Neuronal stem cell (in vitro differentiated cells): ENCODE data around the gene AOPEP.
"Not testable (repeated sequence)": the region's sequence is repeated elsewhere in the genome, so short reads cannot be mapped to it uniquely, and the experiment has no call there.

ENCODE experiments used
- DNase-seq: peaks from one replicate; pipeline ENCODE4 v3.0.0-alpha.2; 2013; ENCODE audit warnings: low spot score
- H2AFZ ChIP-seq: one replicate; pipeline ENCODE4 v1.6.1; 2013; ENCODE audit warnings: mild to moderate bottlenecking, low read length, inconsistent platforms
- H2AK5ac ChIP-seq: 2 replicates; pipeline ENCODE4 v1.6.1; 2013; ENCODE audit warnings: low read depth, mild to moderate bottlenecking, inconsistent platforms, low read length, moderate library complexity, mixed read lengths
- H2BK120ac ChIP-seq: 2 replicates; pipeline ENCODE4 v1.6.1; 2013; ENCODE audit warnings: low read depth, mild to moderate bottlenecking, inconsistent platforms, low read length, moderate library complexity, mixed read lengths
- H2BK12ac ChIP-seq: one replicate; pipeline ENCODE4 v1.6.1; 2013; ENCODE audit warnings: low read length, inconsistent platforms
- H2BK15ac ChIP-seq: 2 replicates; pipeline ENCODE4 v1.6.1; 2013; ENCODE audit warnings: mild to moderate bottlenecking, low read length, inconsistent platforms, mixed read lengths
- H2BK5ac ChIP-seq: one replicate; pipeline ENCODE4 v1.6.1; 2013; ENCODE audit warnings: inconsistent platforms, mild to moderate bottlenecking, low read length, moderate library complexity
- H3K14ac ChIP-seq: one replicate; pipeline ENCODE4 v1.6.1; 2013; ENCODE audit warnings: low read length, inconsistent platforms
- H3K18ac ChIP-seq: 2 replicates; pipeline ENCODE4 v1.6.1; 2013; ENCODE audit warnings: low read length, inconsistent platforms
- H3K23ac ChIP-seq: 2 replicates; pipeline ENCODE4 v1.6.1; 2013; ENCODE audit warnings: low read depth, mild to moderate bottlenecking, mixed read lengths, low read length, inconsistent platforms; ENCODE audit not compliant: poor library complexity
- H3K27ac ChIP-seq: replicated peaks from 3 replicates; pipeline ENCODE4 v1.5.1; 2013; ENCODE audit warnings: low read length, inconsistent platforms
- H3K27me3 ChIP-seq, 3 experiments: 2 replicates each; pipeline ENCODE4 v1.6.1; 2013; ENCODE audit warnings: low read length in 3 of 3, mild to moderate bottlenecking in 2 of 3, inconsistent platforms in 1 of 3, low read depth in 1 of 3, mixed read lengths in 1 of 3, moderate library complexity in 1 of 3; ENCODE audit not compliant: control insufficient read depth in 3 of 3, insufficient read depth in 3 of 3
- H3K36me3 ChIP-seq, 2 donors: replicated peaks in 1 of 2; 2 replicates each; pipeline ENCODE4 v1.6.1; 2013; ENCODE audit warnings: low read length in 2 of 2; ENCODE audit not compliant: control insufficient read depth in 2 of 2, insufficient read depth in 2 of 2
- H3K4ac ChIP-seq: 2 replicates; pipeline ENCODE4 v1.6.1; 2013; ENCODE audit warnings: inconsistent platforms, mild to moderate bottlenecking, low read length, moderate library complexity
- H3K4me1 ChIP-seq, 2 donors: 1 replicate in 1 of 2; 2 replicates in 1 of 2; pipeline ENCODE4 v1.6.1; 2013; ENCODE audit warnings: low read length in 2 of 2, low read depth in 1 of 2; ENCODE audit not compliant: control insufficient read depth in 2 of 2, insufficient read depth in 1 of 2
- H3K4me2 ChIP-seq: one replicate; pipeline ENCODE4 v1.6.1; 2013; ENCODE audit warnings: mild to moderate bottlenecking, low read length, inconsistent platforms; ENCODE audit not compliant: insufficient read depth, poor library complexity, severe bottlenecking
- H3K4me3 ChIP-seq, 2 donors: 2 replicates each; pipeline ENCODE4 v1.5.1; 2013; ENCODE audit warnings: low read length in 2 of 2, mild to moderate bottlenecking in 2 of 2, inconsistent platforms in 1 of 2, moderate library complexity in 1 of 2
- H3K79me1 ChIP-seq: one replicate; pipeline ENCODE4 v1.6.1; 2013; ENCODE audit warnings: low read depth, mild to moderate bottlenecking, inconsistent platforms, low read length, moderate library complexity
- H3K9ac ChIP-seq: one replicate; pipeline ENCODE4 v1.6.1; 2013; ENCODE audit warnings: mild to moderate bottlenecking, low read depth, low read length, inconsistent platforms; ENCODE audit not compliant: poor library complexity
- H3K9me3 ChIP-seq, 2 donors: replicated peaks in 1 of 2; 2 replicates each; pipeline versions ENCODE3 to v1.6.1; 2013; ENCODE audit warnings: low read length in 2 of 2, mild to moderate bottlenecking in 2 of 2, inconsistent platforms in 1 of 2, low read depth in 1 of 2, mixed read lengths in 1 of 2, moderate library complexity in 1 of 2; ENCODE audit not compliant: control insufficient read depth in 2 of 2, insufficient read depth in 1 of 2
- H4K8ac ChIP-seq: one replicate; pipeline ENCODE4 v1.6.1; 2013; ENCODE audit warnings: low read depth, mild to moderate bottlenecking, inconsistent platforms, low read length, moderate library complexity
- H4K91ac ChIP-seq: one replicate; pipeline ENCODE4 v1.6.1; 2013; ENCODE audit warnings: low read length, low read depth, mild to moderate bottlenecking, inconsistent platforms; ENCODE audit not compliant: poor library complexity
- WGBS, 2 donors: extraction: QIAGEN DNeasy Blood & Tissue Kit; methylation state at CpG; one replicate each; pipeline ENCODE4 v1.1.7; 2013; ENCODE audit warnings: missing lambda C conversion rate in 2 of 2, mixed read lengths in 1 of 2; ENCODE audit not compliant: insufficient read length in 2 of 2, insufficient replicate concordance in 1 of 2; ENCODE audit errors: extremely low coverage in 2 of 2; 5-methylcytosine and 5-hydroxymethylcytosine counted together

Gene AOPEP

DNA sequence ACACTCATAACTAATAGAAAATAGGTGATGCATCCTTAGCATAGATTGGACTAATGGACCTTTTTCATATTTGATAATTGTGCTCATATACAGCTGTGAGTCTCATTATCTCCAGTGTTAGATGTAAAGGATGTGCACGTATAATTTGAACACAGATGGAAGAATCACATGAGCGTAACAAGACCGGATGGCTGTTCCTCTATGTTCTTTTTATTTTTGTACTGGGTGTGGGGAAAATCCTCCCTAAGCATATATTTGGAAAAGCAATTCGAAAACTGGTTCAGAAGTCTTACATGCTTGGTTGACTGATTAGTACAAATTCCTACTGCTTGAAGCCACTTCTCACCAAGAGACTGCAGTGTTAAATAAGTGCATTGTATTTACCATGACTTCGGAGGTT lies 230.2 kb downstream of the AOPEP start:
- WGBS, 2 donors = no CpG with 5 or more reads among the region's 5 CpGs
- Histone ChIP-seq H4K8ac (no peak overlapping the region), H3K9me3 (no peaks in the 10 kb centered on the region), H3K18ac (no peak overlapping the region), H3K9ac (no peak overlapping the region), H3K4ac (no peak overlapping the region), H3K27me3 (no peaks in the 10 kb centered on the region), H2BK15ac (no peak overlapping the region), H3K14ac (no peak overlapping the region), H2AK5ac (no peak overlapping the region), H2BK12ac (no peak overlapping the region), H2BK120ac (no peak overlapping the region), H3K4me2 (no peak overlapping the region), H3K27ac (no peak overlapping the region), H3K79me1 (no peaks in the 10 kb centered on the region), H2AFZ (no peak overlapping the region), H4K91ac (no peak overlapping the region), H3K23ac (no peak overlapping the region), H3K36me3 (peaks cover 0 to 23% of the 10 kb centered on the region in 2 donors), H3K4me3 (no peak overlapping the region), H2BK5ac (no peak overlapping the region), H3K4me1 (peaks cover 6% of the 10 kb centered on the region in 2 donors)
- DNase-seq = no peak

DNA sequence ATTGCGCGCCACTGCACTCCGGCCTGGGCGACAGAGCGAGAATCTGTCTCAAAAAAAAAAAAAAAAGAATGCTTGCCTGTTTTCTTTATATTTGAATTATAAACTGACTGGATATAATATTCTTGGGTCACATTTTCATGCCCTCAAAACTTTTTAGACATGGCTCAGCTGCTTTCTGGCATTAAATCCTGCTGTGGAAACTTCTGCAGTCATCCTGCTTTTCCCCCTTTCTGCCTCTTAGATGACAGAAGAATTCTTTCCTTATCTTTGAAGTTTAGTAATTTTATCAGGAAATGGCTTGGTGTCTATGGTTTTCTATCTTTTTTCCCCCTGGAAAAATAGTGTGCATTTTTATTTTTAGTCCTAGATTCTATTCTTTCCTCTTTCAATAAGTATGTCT lies 234.5 kb downstream of the AOPEP start:
- WGBS, 2 donors = no CpG with 5 or more reads among the region's 5 CpGs
- no peak overlapping the region for H4K8ac ChIP-seq
- no peak overlapping the region for H2BK120ac ChIP-seq
- no peak overlapping the region for H3K14ac ChIP-seq
- H3K9me3 ChIP-seq = peaks cover 0 to 1% of the 10 kb centered on the region in 2 donors
- no peak overlapping the region for H2BK12ac ChIP-seq
- no peak overlapping the region for H2BK5ac ChIP-seq
- H2BK15ac ChIP-seq = no peak overlapping the region
- no peak overlapping the region for H3K4me3 ChIP-seq
- no peak overlapping the region for H3K18ac ChIP-seq
- H3K27ac ChIP-seq = no peak overlapping the region
- no peak overlapping the region for H3K9ac ChIP-seq
- no peak overlapping the region for H3K23ac ChIP-seq
- DNase-seq = no peak
- no peak overlapping the region for H4K91ac ChIP-seq
- H3K79me1 ChIP-seq = no peaks in the 10 kb centered on the region
- H3K27me3 ChIP-seq = no peaks in the 10 kb centered on the region
- no peaks in the 10 kb centered on the region for H3K4me1 ChIP-seq
- no peak overlapping the region for H2AFZ ChIP-seq
- H3K4me2 ChIP-seq = no peak overlapping the region
- H3K4ac ChIP-seq = no peak overlapping the region
- H2AK5ac ChIP-seq = no peak overlapping the region
- H3K36me3 ChIP-seq = peaks cover 0 to 13% of the 10 kb centered on the region in 2 donors

DNA sequence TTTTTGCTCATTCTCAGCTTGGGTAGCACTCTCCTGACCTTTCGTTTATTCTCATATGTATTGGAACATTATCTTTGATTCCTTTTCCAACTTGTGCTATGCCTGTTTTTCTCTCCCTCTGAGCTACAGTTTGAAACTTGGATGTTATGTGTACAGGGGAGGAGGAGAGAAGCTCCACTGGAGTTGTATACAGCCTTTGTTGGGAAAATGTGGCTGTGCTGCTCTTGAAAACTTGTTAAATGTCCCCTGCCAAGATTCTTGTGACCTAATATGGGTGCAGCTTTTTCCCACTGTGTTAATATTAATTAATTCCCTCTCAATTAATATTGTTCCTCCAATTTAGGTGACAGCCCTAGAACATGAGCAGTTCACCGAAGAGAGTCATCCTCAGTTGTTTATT lies 235.4 kb downstream of the AOPEP start:
- Histone ChIP-seq H3K79me1 (no peaks in the 10 kb centered on the region), H2AFZ (no peak overlapping the region), H3K9me3 (peaks cover 0 to 1% of the 10 kb centered on the region in 2 donors), H2BK5ac (no peak overlapping the region), H3K4me1 (no peaks in the 10 kb centered on the region), H2BK15ac (no peak overlapping the region), H3K4ac (no peak overlapping the region), H3K14ac (no peak overlapping the region), H3K27me3 (no peaks in the 10 kb centered on the region), H2AK5ac (no peak overlapping the region), H3K4me2 (no peak overlapping the region), H2BK12ac (no peak overlapping the region), H3K9ac (no peak overlapping the region), H3K23ac (no peak overlapping the region), H4K8ac (no peak overlapping the region), H3K27ac (no peak overlapping the region), H3K18ac (no peak overlapping the region), H3K36me3 (peaks cover 0 to 4% of the 10 kb centered on the region in 2 donors), H3K4me3 (no peak overlapping the region), H4K91ac (no peak overlapping the region), H2BK120ac (no peak overlapping the region)
- no peak for DNase-seq
- WGBS, 2 donors = no CpG with 5 or more reads among the region's 2 CpGs

DNA sequence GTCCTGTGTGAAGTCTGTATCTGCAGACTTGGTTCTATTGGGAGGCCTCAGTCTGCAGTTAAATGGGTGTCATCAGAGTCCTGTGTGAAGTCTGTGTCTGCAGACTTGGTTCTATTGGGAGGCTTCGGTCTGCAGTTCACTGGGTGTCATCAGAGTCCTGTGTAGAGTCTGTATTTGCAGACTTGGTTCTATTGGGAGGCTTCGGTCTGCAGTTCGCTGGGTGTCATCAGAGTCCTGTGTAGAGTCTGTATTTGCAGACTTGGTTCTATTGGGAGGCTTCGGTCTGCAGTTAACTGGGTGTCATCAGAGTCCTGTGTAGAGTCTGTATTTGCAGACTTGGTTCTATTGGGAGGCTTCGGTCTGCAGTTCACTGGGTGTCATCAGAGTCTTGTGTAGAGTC lies 239.1 kb downstream of the AOPEP start:
- not testable (repeated sequence) for H3K36me3 ChIP-seq, H4K91ac ChIP-seq, H3K4me3 ChIP-seq, H3K4me2 ChIP-seq, H2BK15ac ChIP-seq, DNase-seq, H2BK5ac ChIP-seq, H2AK5ac ChIP-seq, H3K18ac ChIP-seq, H3K23ac ChIP-seq, H3K9me3 ChIP-seq, H3K27me3 ChIP-seq, H3K4me1 ChIP-seq, H3K14ac ChIP-seq, H2AFZ ChIP-seq, H3K27ac ChIP-seq, H3K79me1 ChIP-seq, H3K9ac ChIP-seq, H2BK12ac ChIP-seq, H4K8ac ChIP-seq, H3K4ac ChIP-seq, H2BK120ac ChIP-seq
- no CpG with 5 or more reads among the region's 5 CpGs for WGBS, 2 donors
